Panc1 (cell line): Measurements from ENCODE around the gene CENPP. TPM values are rescaled to one million over a fixed set of nuclear protein-coding genes. Genes with fewer than 3 reads are reported as not detected.

Source experiments
- ATAC-seq: fragments of 200-7000 bp; cut with Tn5 transposase; 2 replicates; pipeline ENCODE4 v1.9.1; 2020; ENCODE audit warnings: mild to moderate bottlenecking, moderate library complexity
- BruUV-seq: library from RNA; stranded (reverse); fragments of 400-500 nt; replicated peaks from 2 replicates; lab custom pipeline; 2021; lab: Mats Ljungman, UMichigan
- CTCF ChIA-PET: fragments of 300-600 bp; sonication (Branson Sonifier 250); formaldehyde crosslinking; loops from one replicate; lab custom pipeline; 2022; ENCODE audit warnings: antibody characterized with exemption; lab: Charles Lee
- POLR2A ChIA-PET: fragments of 300-600 bp; sonication (Branson Sonifier 250); formaldehyde crosslinking; loops from one replicate; lab custom pipeline; 2022; ENCODE audit warnings: antibody characterized with exemption; lab: Charles Lee
- DNase-seq: peaks from one replicate; pipeline ENCODE4 v3.0.0-alpha.2; 2010; ENCODE audit warnings: low read depth, low spot score
- H3K27ac ChIP-seq: 2 replicates; pipeline ENCODE4 v1.5.1; 2011; ENCODE audit warnings: mild to moderate bottlenecking, low read length, inconsistent platforms
- H3K27me3 ChIP-seq: fragments of 200-500 bp; sonication (Bioruptor generic); 2 replicates; pipeline ENCODE4 v1.6.0; 2014; ENCODE audit warnings: low read length, inconsistent platforms; ENCODE audit not compliant: control insufficient read depth, insufficient read depth
- H3K36me3 ChIP-seq: fragments of 200-500 bp; sonication (Bioruptor generic); 2 replicates; pipeline ENCODE4 v1.5.1; 2014; ENCODE audit warnings: inconsistent platforms, mild to moderate bottlenecking, low read length, moderate library complexity; ENCODE audit not compliant: control insufficient read depth, insufficient read depth
- H3K4me1 ChIP-seq: 2 replicates; pipeline ENCODE4 v1.5.1; 2011; ENCODE audit warnings: inconsistent platforms, mild to moderate bottlenecking, low read length, moderate library complexity; ENCODE audit not compliant: control insufficient read depth, insufficient read depth
- H3K4me3 ChIP-seq, 2 experiments: 2 replicates each; pipeline ENCODE4 v1.5.1; 2011 to 2012; ENCODE audit warnings: low read depth in 2 of 2, low read length in 2 of 2, mild to moderate bottlenecking in 2 of 2, inconsistent platforms in 1 of 2, moderate library complexity in 1 of 2
- H3K9me3 ChIP-seq: fragments of 200-500 bp; sonication (Bioruptor generic); 2 replicates; pipeline ENCODE4 v1.5.1; 2014; ENCODE audit warnings: low read depth, mild to moderate bottlenecking, inconsistent platforms, low read length, moderate library complexity; ENCODE audit not compliant: control insufficient read depth, insufficient read depth
- CTCF ChIP-seq: fragments of 450-650 bp; IDR thresholded peaks from 2 replicates; pipeline ENCODE4 v1.5.1; 2017; ENCODE audit warnings: mild to moderate bottlenecking
- POLR2AphosphoS5 ChIP-seq: IDR thresholded peaks from 2 replicates; pipeline ENCODE4 v1.6.1; 2012; ENCODE audit warnings: mild to moderate bottlenecking, low read depth, low read length, moderate library complexity
- SIN3A ChIP-seq: IDR thresholded peaks from 2 replicates; pipeline ENCODE4 v1.6.1; 2012; ENCODE audit warnings: low read depth, mild to moderate bottlenecking, low read length, moderate library complexity, borderline replicate concordance; ENCODE audit not compliant: insufficient read depth
- TCF7L2 ChIP-seq: IDR thresholded peaks from 2 replicates; pipeline ENCODE4 v1.6.1; 2011; ENCODE audit warnings: mild to moderate bottlenecking, low read depth, low read length, inconsistent platforms
- in situ Hi-C: cut with HindIII; loops from 2 replicates; pipeline ENCODE4 v1.10.0; 2016; ENCODE audit warnings: low sequenced_read_pairs, low pct_unique_long_range_greater_than_20kb
- intact Hi-C: fragments of 100-400 bp; cut with micrococcal nuclease; formaldehyde crosslinking; loops from one replicate; pipeline ENCODE4 v1.10.0; 2022; ENCODE audit not compliant: unreplicated experiment
- total RNA-seq: library from RNA; stranded (reverse); gene quantifications from one replicate; pipeline ENCODE4 v1.2.1, GENCODE V29; 2021; ENCODE audit not compliant: unreplicated experiment
- TF ChIP-seq, protein P1 (sequence below), 2 experiments: IDR thresholded peaks; 2 replicates each; pipeline ENCODE4 v1.6.1; 2011 to 2012; ENCODE audit warnings: low read depth in 2 of 2, control low read depth in 1 of 2, low read length in 1 of 2, mild to moderate bottlenecking in 1 of 2, moderate library complexity in 1 of 2; ENCODE audit not compliant: insufficient read depth in 1 of 2

The CENPP gene
- total RNA-seq, 1 experiment from 2014 or later = 6.7 TPM

- TF ChIP-seq CTCF (no peak), POLR2AphosphoS5 (no peak), SIN3A (no peak), TCF7L2 (no peak)
- in situ Hi-C loops = no loop called here
Observed at GRCh38 chr9:92429836-92430235, 104.1 kb downstream of the CENPP start.

DNA sequence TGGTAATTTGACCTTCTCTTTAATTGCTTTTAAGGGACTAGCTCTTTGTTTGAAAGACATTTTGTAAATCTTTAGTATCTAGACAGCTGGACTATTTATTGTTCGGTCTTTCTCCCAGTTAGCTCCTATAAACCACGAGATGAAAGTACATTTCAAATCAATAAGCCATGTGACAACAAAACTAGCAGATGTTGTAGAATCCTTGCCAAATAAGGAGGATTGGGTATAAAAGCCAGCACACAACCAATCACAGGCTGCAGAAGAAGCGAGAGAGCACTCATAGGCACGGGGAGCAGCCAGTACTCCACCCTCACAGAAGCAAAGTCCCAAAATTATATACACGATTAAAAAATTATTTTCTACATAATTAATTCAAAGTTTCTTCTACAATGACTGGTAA lies 106.6 kb downstream of the CENPP start:
- no peaks in the 10 kb centered on the region for H3K4me1 ChIP-seq
- ATAC-seq (no peak), DNase-seq (no peak)
- in situ Hi-C loops = no loop called here
- H3K4me3 ChIP-seq = no peak overlapping the region
- intact Hi-C loops = no loop called here
- H3K9me3 ChIP-seq = no peaks in the 10 kb centered on the region
- no peaks in the 10 kb centered on the region for H3K27me3 ChIP-seq
- TF ChIP-seq SIN3A (no peak), POLR2AphosphoS5 (no peak), CTCF (no peak), TCF7L2 (no peak)
- TF ChIP-seq, protein P1, sequence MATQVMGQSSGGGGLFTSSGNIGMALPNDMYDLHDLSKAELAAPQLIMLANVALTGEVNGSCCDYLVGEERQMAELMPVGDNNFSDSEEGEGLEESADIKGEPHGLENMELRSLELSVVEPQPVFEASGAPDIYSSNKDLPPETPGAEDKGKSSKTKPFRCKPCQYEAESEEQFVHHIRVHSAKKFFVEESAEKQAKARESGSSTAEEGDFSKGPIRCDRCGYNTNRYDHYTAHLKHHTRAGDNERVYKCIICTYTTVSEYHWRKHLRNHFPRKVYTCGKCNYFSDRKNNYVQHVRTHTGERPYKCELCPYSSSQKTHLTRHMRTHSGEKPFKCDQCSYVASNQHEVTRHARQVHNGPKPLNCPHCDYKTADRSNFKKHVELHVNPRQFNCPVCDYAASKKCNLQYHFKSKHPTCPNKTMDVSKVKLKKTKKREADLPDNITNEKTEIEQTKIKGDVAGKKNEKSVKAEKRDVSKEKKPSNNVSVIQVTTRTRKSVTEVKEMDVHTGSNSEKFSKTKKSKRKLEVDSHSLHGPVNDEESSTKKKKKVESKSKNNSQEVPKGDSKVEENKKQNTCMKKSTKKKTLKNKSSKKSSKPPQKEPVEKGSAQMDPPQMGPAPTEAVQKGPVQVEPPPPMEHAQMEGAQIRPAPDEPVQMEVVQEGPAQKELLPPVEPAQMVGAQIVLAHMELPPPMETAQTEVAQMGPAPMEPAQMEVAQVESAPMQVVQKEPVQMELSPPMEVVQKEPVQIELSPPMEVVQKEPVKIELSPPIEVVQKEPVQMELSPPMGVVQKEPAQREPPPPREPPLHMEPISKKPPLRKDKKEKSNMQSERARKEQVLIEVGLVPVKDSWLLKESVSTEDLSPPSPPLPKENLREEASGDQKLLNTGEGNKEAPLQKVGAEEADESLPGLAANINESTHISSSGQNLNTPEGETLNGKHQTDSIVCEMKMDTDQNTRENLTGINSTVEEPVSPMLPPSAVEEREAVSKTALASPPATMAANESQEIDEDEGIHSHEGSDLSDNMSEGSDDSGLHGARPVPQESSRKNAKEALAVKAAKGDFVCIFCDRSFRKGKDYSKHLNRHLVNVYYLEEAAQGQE (IDR thresholded peaks at IDR 0.05; ENCODE audit: insufficient read depth in 1 of 2, low read depth in 2 of 2, low read length in 1 of 2) = no peak
- ChIA-PET CTCF (no interaction called here), POLR2A (no interaction called here)
- BruUV-seq = no TSS peak
- H3K27ac ChIP-seq = no peak overlapping the region
- H3K36me3 ChIP-seq = no peaks in the 10 kb centered on the region

More at GRCh38 chr9:92429836-92430235, 104.1 kb downstream of the CENPP start:
- Histone ChIP-seq H3K27me3 (no peaks in the 10 kb centered on the region), H3K4me3 (no peak overlapping the region), H3K9me3 (no peaks in the 10 kb centered on the region), H3K27ac (no peak overlapping the region), H3K4me1 (no peaks in the 10 kb centered on the region), H3K36me3 (no peaks in the 10 kb centered on the region)
- BruUV-seq = no TSS peak
- intact Hi-C loops = no loop called here
- ATAC-seq (no peak), DNase-seq (no peak)
- ChIA-PET POLR2A (no interaction called here), CTCF (no interaction called here)
